GM18870 (cell line): ENCODE results near the gene SH2B2.
A peak's percentile ranks its signal among the peaks of the same experiment; 100 is the strongest.
"Not testable (repeated sequence)": the region's sequence is repeated elsewhere in the genome, so short reads cannot be mapped to it uniquely, and the experiment has no call there.

Source experiments
- ATAC-seq: cut with Tn5 transposase; IDR thresholded peaks from one replicate; pipeline ENCODE4 v1.9.1; 2021; ENCODE audit warnings: moderate library complexity; ENCODE audit not compliant: unreplicated experiment

The SH2B2 gene

DNA sequence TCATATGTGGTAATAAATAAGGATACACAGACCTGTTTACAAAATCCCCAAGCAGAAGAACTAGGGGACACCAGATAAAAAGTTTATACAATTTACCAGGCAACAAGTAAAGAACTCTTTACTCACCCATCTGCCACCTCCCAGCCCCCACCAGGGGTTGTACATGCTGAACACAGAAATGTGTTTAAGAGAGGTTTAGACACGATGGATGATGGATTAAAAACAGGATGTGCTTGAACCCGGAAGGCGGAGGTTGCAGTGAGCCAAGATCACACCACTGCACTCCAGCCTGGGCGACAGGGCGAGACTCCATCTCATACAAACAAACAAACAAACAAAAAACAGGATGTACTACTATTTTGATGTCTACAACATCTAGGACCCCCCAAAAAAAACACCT lies 42.2 kb downstream of the SH2B2 start:
- ATAC-seq: not testable (repeated sequence)

DNA sequence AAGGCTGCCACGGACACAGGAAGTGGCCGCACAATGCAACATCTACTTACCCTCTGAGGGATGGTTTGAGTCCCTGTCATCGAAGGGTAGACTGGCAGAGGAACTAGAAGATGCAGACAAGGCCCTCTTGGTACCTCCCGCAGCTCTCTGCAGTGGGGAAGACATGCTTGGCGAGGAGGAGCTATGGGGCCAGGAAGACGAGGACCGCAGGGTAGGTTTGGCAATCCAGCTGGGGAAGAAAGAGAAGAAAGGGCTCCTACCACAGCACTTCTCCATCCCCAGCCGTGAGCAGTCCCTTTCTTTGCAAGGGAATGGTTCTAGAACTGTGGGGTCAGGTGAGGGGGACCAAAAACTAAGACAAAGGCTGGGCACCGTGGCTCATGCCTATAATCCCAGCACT lies 42.7 kb downstream of the SH2B2 start:
- not testable (repeated sequence) for ATAC-seq

DNA sequence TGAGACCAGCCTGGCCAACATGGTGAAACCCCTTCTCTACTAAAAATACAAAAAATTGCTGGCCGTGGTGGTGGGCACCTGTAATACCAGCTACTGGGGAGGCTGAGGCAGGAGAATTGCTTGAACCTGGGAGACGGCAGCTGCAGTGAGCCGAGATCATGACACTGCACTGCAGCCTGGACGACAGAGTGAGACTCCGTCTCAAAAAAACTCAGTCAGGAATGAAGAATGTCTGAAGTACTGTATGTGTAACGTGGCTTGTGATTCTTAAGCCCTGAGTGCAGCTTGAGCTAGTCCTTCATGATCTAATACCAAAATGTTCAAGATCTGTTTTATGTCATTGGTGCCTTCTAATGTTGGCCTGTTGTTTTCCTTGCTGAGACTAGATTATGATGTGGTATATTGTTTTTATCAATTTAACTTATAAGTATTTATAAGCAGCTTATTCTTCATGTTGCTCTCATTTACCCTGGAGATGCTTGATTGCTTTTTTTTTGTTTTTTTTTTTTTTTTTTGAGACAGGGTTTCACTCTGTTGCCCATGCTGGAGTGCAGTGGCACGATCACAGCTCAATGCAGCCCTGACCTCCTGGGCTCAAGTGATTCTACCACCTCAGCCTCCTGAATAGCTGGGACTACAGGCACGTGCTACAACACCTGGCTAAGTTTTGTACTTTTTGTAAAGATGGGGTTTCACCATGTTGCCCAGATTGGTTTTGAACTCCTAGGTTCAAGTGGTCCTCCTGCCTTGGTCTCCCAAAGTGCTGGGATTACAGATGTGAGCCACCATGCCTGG lies 44.2 kb downstream of the SH2B2 start:
- ATAC-seq: not testable (repeated sequence)

DNA sequence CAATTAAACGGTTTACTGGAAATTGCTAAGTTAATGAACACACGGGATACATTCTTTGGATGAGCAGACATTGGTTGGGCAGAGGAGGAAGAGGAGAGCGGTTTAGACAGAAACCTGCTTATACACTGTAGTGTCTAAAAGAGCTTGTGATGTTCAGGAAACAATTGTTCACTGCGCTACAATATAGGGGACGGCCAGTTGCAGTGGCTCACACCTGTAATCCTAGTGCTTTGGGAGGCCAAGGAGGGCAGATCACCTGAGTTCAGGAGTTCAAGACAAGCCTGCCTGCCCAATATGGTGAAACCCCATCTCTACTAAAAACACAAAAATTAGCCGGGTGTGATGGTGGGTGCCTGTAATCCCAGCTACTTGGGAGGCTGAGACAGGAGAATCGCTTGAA lies 48.9 kb downstream of the SH2B2 start:
- ATAC-seq: not testable (repeated sequence)

DNA sequence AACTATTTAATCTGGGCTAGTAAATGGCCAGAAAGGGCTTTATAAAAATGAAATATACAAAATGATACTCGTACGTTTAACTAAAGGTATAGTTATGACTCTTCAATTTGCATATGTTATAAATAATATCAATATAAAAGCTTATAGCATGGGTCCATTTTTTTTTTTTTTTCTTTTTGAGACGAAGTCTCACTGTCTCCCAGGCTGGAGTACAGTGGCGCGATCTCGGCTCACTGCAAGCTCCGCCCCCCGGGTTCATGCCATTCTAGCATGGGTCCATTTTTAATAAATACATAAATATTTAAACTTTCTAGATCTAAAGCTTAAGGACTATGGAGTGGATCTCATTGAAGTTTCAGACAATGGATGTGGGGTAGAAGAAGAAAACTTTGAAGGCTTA lies 50.3 kb downstream of the SH2B2 start:
- ATAC-seq: not testable (repeated sequence)

DNA sequence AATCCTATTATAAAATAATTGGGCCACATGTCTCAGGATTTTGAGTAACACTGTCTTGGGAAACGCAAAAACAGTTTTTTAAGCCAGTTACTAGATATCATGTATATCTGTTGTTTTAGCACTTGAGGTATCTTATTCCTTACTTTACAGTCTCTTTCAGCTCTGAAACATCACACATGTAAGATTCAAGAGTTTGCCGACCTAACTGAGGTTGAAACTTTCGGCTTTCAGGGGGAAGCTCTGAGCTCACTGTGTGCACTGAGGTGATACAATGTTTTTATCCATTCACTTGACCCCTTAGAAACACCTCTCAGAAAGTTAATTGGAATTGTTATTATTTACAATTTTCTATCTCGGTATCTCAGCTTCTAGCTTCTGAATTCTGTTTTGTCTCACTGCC lies 50.8 kb downstream of the SH2B2 start:
- ATAC-seq: not testable (repeated sequence)

DNA sequence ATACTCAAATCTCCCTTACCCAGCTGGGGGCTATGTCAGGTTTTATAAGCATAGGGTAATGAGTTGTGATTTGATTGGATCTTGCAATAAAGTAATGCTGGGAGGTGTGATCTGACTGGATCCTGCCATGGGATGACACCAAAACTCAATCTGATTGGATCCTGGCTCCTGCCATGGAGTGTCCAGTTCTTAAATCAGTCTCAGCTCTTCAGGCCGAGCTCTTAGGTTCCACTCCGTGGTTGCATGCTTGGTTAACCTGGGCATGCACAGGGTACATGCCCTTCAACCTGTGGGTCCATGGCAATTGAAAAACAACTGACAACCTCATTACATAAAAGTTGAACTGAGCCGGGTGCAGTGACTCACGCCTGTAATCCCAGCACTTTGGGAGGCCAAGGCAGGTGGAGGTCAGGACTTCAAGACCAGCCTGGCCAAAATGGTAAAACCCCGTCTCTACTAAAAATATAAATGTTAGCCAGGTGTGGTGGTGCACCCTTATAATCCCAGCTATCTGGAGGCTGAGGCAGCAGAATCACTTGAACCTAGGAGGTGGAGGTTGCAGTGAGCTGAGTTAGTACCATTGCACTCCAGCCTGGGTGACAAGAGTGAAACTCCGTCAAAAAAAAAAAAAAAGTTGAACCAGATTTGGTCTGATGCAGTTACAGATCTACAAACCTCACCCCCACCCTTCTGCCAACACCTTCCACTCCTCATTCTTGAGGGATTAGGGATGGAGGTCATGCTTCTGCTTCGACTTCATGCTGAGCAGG lies 54.1 kb downstream of the SH2B2 start:
- not testable (repeated sequence) for ATAC-seq

DNA sequence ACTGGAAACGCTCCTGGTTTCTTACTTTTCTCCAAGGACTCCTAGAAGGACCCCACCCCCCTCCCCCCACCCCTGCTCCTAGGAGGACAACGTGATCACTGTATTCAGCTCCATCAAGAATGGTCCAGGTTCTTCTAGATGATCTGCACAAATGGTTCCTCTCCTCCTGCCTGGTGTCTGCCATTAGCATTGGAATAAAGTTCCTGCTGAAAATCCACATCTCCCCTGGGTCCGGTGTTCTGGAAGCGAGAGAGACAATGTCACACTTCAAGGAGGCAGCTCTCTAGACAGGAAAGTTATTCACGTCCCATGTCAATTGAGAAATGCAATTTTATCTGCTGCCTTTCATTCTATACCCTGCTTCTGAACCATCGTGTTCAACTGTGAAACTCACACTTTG lies 60.3 kb downstream of the SH2B2 start:
- ATAC-seq: not testable (repeated sequence)

DNA sequence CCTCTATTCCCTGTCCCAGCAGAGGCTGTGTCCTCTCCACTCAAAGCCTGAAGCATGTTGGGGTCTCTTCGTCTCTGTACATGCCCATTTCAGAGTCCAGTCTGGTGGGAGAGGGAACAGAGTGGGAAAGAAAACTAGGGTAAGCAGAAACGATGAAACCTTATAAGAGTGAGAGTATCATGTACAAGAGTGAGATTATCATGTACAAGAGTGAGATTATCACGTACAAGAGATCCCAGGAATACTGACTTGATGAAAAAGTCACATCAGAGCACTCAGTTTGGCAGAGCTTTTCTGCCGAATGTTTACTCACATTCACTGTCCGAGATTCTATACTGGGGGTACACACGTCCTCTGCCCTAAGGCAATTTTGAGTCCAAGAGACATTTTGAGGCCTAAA lies 69.7 kb downstream of the SH2B2 start, which contains the start of gene SPDYE6:
Gene SPDYE6 (minus strand): TSS at position 101 of the 400 bp plus-strand sequence. CDS start 421 bp downstream, outside the sequence.
- not testable (repeated sequence) for ATAC-seq

DNA sequence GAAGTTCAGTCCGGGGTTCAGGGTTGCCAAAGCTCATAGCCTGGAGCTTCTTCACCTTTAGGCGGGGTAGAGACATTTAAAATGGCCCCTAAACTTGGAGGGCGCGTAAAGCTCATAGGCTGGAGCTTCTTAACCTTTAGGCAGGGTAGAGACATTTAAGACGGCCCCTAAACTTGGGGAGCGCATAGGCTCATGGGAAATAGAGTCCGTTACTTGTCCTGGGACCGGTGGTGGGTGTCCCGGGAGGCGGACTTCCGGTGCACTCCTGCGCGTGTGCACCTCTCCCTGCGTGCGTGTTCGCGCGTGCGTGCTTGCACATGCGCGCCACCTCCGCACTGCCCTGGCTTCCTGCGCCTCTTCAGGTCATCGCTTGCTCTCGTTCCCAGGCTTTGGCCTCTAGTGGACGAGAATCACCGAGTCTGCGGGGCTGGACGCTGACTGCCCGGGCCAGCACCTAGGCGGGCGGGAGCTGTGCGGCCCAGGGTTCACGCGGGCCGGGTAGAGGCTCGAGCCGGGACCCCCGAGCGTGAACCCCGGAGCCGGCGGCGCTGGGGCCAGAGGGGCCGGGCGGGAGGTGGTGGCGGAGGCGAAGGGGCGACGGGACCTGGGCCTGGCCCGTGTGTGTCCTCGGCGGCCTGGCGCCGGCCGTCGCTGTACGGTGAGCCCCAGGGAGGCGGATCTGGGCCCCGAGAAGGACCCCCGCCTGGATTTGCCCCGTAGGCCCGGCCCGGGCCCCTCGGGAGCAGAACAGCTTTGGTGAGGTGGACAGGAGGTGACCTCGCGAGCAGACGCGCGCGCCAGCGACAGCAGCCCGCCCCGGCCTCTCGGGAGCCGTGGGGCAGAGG lies 77.1 kb downstream of the SH2B2 start:
- ATAC-seq: peak; percentile 99

DNA sequence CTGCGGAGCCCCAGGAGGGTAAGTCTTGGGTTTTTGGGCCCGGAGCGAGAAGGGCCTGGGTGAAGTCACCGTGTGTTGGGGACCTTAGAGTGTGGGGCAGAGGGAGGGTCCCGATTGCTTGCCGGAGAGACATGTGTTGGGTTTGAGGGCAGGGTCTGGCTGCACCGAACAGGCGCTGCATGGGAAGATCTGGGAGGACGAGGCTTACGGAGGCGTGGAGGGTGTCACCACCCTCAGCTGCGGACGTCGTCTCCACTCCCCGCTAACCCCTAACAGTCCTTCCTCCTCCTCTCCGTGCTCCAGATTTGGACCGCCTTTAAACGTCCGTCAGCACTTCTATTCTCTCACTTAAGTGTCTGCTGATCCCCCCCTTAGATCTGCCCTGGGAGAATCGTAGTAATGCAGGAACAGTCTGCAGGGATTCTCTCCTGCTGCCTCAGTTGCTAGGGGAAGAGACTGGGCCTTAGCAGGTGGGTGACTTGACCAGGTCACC lies 77.8 kb downstream of the SH2B2 start:
- ATAC-seq: not testable (repeated sequence)

DNA sequence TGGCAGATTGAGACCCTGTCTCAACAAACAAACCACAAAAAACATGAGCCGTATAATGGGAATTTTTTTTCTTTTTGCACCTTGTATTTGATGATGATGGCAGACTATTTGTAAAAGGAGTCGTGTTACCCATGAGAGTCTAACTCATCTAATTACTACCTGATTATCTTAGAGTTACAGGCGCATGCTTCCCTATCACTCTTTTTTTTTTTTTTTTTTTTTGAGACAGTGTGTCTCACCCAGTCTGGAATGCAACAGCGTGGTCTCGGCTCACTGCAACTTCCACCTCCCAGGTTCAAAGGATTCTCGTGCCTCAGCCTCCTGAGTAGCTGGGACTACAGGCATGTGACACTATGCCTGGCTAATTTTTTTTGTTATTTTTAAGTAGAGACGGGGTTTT lies 78.7 kb downstream of the SH2B2 start:
- not testable (repeated sequence) for ATAC-seq

DNA sequence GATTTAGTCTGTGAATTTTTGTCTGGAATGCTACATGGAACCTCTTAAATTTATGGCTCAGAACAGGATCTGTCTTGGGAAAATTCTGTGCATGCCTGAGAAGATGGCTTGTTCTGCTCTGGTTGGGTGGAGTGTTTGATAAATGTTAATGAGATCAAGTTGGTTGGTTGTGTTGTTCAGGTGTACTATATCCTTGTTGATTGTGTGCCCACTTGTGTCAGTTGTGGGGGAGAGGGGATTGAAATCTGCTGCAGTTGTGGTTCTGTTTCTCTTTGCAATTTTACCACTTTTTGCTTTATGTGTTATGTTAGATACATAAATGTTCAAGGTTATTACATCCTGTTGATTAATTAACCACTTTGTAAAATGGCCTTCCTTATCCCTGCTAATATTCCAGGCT lies 83.4 kb downstream of the SH2B2 start:
- ATAC-seq: not testable (repeated sequence)
